Measurements from ENCODE around the gene GPR22.

GPR22 gene

GRCh38 chr7:107474104-107474521 lies 4.3 kb downstream of the GPR22 start:
- no peak overlapping the region for H3K4me3 ChIP-seq (ENCODE audit: low read depth, low read length)
- TF ChIP-seq CTCF (IDR thresholded peaks at IDR 0.05; ENCODE audit: low read depth, low read length), result no peak

- H3K4me3 ChIP-seq (ENCODE audit: low read depth, low read length), result no peak overlapping the region
- TF ChIP-seq CTCF (IDR thresholded peaks at IDR 0.05; ENCODE audit: low read depth, low read length), result no peak
These were observed 9.4 kb downstream of the GPR22 start for GRCh38 chr7:107479303-107479702.

GRCh38 chr7:107480932-107481331 lies 11.1 kb downstream of the GPR22 start:
- no peak overlapping the region for H3K4me3 ChIP-seq (ENCODE audit: low read depth, low read length)
- TF ChIP-seq CTCF (IDR thresholded peaks at IDR 0.05; ENCODE audit: low read depth, low read length), result no peak

GRCh38 chr7:107482571-107482970 lies 12.7 kb downstream of the GPR22 start:
- no peak for TF ChIP-seq CTCF (IDR thresholded peaks at IDR 0.05; ENCODE audit: low read depth, low read length)
- no peak overlapping the region for H3K4me3 ChIP-seq (ENCODE audit: low read depth, low read length)

- no peak overlapping the region for H3K4me3 ChIP-seq (ENCODE audit: low read depth, low read length)
- TF ChIP-seq CTCF (IDR thresholded peaks at IDR 0.05; ENCODE audit: low read depth, low read length), result no peak
These were observed 16.2 kb downstream of the GPR22 start for GRCh38 chr7:107486041-107486440.

DNA sequence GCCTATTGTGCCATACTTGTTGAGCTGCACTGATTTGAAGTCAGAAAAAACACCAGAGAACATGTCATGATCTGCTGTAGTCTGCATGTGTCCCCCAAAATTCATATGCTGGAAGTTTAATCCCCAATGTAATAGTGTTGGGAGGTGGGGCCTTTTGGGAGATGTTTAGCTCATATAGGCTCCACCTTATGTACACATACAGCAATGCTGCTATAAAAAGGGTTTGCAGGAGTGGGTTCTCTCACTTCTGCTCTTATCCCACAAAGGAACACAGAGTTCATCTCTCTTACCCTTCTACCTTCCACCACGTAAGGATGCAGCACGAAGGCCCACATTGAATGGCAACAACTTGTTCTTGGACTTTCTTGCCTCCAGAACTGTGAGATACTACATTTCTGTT lies 23.0 kb downstream of the GPR22 start:
- H3K4me3 ChIP-seq (ENCODE audit: low read depth, low read length), result no peak overlapping the region
- TF ChIP-seq CTCF (IDR thresholded peaks at IDR 0.05; ENCODE audit: low read depth, low read length), result no peak

DNA sequence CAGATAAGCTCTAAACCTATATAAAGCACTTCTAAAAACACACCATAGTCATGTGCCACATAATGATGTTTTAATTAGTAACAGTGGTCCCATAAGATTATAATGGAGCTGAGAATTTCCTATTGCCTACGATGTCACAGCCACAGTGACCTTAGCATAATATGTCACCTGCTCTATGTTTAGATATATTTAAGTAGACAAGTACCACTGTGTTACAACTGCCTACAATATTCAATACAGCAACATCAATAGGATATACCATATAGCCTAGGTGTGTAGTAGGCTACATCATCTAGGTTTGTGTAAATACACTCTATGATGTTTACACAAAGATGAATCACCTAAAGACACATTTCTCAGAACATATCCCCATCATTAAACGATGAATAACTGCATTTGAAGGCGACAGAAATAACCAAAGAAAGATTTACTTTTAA lies 24.5 kb downstream of the GPR22 start:
- TF ChIP-seq CTCF (IDR thresholded peaks at IDR 0.05; ENCODE audit: low read depth, low read length), result no peak
- H3K4me3 ChIP-seq (ENCODE audit: low read depth, low read length), result no peak overlapping the region
